Measurements from ENCODE around the gene TANK.
"Not testable (repeated sequence)": the region's sequence is repeated elsewhere in the genome, so short reads cannot be mapped to it uniquely, and the experiment has no call there.

TANK gene

DNA sequence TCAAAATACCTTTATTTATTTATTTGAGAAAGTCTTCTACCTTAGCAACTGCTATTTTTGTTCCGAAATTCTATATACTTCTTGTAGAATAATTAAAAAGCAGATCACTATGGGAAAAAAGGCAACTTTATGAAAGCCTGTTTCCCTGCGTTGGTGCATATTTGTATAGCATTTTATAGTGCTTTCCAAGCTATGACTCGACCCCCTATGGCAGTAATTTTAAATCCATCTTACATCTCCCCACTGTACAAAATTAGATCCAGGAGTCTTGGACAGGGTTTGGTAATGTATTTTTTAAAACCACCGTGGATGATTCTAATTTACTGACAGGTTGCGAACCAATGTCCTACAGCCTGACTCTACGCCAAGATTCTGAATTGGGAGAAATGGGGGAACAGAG is 10.1 kb downstream of the TANK start:
- DNase-seq, result no peak

DNA sequence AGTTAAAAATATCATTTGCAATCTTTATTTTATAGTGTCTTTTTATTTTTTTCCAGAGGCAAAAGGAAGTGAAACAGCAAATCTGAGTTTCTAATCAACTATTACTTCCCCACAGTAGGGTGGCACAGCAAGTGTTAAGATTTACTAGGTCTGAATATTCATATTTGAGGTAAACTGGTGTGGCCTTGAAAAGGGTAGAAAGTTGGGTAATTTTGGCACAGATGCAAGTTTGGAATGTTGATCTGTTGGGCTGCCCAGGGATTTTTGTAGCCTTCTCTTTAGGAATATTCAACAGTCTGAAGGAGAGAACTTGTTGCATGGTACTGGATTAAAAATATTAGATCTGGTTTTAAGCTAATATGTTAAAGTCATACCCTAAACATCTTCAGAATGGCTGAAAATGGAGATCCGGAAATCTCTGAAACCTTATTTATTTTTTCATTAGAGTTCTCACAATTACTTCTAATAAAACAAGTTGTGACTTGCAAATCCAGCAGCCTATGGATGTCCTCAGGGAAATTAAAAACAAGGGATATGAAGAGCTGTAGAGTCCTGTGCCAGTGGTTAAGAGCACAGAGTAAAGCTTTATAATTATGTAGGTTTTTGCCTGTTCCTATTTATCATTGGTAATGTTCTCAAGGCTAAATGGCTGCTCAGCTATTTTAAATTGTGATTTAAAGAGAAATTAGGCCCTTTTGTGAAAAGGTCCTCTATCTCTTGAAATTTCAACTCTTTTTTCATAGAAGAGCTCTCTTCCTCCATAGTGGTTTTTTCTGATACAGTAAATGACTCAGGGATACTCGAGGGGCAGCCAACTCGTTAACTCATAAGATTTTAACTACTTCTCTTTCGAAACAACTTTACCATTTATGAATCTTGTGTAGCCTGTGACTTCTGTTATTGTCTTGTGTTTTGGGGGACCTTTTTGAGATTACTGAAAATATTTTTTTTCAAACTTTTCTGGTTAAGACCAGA is 11.0 kb downstream of the TANK start:
- DNase-seq, result no peak

DNA sequence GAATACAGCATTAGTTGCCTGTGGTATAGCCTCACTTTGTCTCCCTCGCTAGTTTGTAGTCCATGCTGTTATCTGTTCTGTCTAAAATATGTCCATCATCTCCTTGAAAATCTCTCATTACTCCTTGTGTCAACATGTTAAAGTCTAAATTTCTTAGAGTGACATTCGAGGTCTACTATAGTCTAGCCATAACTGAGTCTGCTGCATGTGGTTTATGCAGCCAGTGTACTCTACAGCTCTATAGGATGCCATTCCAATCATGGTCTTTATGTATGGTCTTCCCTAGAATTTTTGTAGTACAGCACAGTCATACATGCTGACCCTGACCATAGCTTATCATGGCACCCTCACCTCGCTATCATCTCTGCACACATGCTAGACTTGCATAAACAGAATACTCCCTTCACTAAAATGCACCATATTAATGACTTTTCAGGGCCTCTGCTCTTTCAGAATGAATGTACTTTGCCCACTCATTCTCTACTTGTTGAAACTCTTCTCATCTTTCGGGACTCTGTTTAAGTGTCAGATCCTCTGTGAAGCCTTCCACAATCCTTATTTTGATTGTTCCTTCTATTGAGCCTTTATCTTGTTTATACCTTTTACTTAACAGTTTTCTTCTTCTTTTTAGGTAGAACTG is 12.8 kb downstream of the TANK start:
- DNase-seq, result no peak

DNA sequence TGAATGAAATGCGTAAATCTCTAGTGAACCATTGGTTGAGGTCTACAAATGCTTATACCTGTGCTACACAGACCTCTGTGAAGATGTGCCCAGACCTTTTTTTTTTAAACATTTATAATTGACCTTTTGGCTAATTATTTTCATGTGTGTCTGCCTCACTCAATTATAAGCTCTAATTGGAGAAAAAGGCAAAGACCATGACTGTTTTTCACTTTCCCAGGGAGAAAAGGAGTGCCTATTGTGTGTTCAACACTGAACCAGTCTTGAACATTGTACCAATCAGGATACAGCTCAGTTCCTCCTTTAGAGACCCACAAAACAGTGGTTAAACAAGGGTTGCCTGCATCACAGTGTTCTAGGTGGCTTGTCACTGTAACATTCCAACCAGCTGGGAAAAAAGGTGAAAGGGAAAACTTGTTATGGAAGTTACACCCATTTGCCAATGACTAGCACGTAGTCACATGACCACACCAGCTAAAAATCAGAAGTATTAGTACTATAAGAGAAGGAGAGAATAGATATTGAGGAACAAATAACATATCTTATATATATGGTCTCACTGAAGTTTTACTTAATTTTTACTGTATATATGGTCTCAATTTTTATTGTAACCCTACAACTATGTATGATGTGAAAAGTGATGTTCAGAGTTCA is 13.4 kb downstream of the TANK start:
- DNase-seq, result no peak

DNA sequence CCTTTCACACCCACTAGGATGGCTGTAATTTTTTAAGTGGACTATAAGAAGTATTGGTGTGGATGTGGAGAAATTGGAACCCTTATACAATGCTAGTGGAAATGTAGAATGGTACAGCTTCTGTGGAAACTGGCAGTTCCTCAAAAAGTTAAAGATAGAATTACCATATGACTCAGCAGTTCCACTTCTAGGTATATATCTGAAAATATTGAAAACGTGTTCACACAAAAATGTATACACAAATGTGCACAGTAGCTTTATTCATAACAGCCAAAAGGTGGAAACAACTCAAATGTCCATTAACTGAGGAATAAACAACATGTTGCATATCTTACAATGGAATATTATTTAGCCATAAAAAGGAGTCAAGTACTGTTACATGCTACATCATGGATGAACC is 17.7 kb downstream of the TANK start:
- DNase-seq, result no peak

DNA sequence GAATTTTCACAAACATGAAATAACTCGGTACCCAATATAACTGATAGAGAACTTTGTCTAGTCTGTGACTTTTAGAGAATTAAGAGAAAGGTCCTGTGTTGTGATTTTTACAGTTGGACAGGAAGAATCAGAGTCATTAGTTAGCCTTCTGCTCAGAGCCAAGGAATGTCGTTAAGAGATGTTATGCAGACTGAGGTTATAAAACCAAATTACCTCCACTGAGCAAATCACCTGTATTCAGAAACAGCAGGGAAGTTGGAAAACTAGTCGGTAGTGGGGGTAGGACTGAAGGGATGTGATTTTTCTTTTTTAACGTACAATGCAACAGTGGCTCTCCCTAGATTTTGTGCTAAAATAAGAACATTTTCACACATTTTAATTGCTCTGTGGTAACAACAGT is 18.5 kb downstream of the TANK start:
- no peak for DNase-seq

DNA sequence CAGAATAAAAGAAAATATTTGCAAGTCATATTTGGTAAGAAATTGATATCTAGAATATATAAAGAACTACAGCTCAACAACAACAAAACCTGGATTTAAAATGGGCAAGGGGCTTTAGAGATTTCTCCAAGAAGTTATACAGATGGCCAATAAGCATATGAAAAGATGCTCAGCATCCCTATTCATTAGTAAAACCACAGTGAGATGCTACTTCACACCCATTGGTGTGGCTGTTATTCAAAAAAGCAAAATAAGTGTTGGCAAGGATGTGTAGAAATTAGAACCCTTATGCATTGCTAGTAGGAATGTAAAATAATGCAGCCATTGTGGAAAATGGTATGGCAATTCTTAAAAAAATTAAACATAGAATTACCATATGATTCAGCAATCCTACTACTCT is 29.8 kb downstream of the TANK start:
- DNase-seq, result no peak

DNA sequence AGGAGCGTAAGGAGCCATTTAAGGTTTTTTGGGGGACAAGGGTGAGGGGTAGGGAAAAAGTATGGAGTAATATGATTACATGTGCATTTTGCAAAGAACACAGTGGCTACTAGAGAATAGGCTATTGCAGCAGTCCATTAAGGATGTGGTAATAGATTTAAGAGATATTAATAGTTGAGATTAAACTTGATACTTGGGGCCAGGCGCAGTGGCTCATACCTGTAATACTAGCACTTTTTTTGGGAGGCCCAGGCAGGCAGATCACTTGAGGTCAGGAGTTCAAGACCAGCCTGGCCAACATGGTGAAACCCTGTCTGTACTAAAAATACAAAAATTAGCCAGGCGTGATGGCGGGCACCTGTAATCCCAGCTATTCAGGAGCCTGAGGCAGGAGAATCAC is 35.4 kb downstream of the TANK start:
- not testable (repeated sequence) for DNase-seq

DNA sequence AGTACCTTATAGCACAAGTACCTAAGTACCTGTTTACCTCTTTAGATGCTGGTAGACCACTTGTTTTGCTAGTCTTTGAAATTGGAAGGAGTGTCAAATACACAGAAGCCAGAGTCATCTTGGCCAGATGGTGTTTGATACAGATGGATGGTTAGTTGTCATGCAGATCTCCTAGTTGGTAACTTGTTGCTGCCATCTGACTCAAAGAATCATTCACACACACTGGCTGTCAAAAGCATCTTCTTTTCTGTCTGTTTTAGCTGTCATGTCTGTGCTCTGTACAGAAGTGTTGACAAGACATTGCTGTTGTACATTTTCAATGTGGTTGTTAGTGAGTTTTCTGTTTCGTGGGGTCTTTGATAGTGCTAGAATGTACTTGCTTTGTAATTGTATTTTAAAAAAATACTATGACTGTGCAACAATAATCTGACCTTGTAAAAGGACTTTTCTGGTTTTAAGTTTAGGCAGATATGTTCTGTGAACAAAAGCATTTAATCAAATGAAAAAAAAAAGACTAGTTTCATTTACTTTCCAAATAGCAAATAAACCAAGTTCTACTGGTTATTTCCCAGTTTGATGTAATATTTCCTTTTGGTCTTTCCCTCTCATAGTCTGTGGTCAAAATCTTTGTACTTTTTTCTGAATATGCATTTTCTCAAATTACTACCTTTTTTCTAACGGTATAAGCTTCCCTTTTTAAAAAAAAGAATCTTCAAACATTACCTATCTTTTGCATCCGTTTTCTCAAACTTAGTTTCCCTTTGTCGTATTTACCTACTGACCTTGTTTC is 39.9 kb downstream of the TANK start:
- peak; percentile 70 for DNase-seq

DNA sequence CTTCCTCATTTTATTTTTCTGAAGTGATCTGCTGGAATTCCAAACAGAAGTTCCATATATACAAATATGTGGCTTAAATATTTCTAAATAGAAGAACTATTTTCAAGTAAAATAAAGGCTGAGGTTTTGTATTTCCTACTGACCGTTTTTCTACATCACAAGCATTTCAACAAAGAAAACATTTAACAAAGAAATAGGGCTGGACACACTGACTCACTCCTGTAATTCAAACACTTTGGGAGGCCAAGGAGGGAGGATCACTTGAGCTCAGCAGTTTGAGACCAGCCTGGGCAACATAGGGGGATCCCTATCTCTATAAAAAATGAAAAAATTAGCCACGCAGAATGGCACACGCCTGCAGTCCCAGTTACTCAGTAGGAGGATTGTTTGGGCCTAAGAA is 44.6 kb downstream of the TANK start:
- DNase-seq, result no peak

DNA sequence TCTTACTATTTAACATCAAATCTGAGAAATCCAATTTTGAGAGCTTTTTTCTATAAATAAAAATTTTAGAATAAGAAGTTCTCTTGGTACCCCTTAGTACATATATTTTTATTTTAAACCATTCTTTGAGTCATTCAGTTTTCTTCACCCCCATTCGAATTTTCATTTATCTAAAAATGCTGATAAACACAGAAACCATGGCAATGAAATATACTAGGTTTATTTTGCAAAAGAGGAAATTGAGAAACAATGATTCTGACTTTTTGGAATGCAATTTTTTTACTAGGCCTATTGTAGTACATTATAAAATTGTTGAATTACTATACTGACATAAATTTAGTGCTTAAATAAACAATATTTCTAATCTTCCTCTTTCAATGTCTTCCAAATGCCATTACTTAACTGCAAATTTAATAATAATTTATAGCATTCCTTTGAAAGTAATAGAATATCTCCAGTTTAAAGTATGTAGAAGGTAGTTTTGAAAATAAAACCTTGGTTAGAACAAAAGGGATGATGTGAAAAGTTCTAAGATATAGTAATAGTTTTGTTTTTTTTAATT is 46.3 kb downstream of the TANK start:
- no peak for DNase-seq

DNA sequence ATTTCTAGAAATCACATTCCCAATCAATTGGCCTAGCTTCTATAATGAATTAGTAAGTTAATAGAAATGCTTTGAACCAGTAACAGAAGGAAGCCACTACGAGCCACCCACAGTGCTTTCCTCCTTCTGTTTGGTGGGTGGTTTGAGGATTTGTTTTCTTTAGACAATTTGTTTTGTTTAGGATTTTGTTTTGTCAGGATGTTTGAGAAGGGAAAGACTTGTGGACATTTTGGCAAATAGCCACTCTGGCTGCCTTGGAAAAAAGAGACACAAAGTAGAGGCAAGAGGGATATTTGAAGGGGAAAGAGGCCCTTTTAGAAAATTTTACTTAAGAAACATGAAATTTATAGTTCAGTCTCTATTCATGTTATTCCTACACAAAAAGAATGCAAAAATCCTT is 47.7 kb downstream of the TANK start:
- DNase-seq, result no peak

DNA sequence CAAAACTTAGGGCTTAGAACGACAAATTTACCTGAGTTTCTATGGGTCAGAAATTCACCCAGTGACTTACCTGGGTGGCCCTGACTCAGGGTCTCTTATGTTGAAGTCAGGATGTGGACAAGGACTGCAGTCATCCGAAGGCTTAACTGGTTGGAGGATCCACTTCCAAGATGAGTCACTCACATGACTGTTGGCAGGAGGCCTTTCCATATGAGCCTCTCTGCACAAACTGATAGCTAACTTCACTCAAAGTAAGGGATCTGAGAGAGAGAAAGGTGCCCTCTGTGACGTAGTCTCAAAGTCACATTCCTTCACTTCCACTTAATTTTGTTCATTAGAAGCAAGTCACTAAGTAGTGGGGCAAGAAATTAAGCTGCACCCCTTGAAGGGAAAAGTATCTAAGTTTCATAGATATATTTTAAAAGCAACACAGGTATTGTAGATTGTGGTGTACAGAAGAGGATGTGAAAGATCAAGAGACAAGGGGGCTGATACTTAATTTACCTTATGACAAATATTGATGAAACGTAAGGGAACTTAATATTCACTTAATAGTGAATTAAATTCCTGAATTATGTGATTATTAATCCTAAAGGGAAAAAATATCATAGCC is 48.4 kb downstream of the TANK start:
- DNase-seq, result peak; percentile 49

DNA sequence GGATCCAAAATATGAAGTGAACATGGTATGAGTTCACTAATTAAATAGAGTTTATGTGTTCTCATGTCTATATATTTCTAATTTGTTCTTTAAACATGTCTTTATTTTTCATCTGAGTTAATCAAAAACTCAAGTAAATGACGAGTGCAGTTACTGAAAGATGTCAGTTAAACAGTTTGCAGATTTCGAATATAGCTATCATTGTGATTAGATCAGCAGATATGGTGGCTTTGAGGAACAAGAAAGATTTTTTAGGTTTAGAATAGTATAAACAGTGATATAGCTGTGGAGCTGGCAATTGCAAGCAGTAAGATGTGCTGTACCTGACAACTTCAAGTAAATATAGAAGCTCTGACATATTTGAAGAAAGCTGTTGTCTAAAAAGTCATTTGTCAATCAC is 49.7 kb downstream of the TANK start:
- DNase-seq, result no peak

DNA sequence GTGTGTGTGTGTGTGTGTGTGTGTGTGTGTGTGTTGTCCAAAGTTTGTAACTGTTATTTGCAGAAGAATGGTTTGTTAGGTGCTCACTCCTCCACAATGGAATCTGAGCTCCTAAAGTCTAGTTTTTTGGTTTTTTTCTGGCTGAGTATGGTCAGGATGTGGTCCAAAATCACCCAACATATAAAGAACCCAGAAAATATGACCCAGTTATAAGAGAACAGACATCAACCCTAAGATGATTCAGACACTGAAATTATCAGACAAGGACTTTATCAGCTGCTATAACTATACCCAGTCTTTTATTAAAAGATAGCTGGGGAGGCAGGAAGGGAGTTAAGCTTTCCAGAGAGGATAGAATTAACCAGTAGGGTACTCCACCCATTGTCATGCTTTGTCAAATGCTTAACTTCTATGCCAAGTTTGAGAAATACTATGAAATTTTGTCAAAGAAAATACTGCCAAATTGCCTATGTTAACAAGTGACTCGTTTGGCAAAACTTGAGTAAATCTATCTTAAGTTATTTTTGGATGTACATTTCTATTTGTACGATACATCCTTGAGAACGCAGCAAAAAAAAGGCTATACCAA is 57.5 kb downstream of the TANK start:
- DNase-seq, result no peak

DNA sequence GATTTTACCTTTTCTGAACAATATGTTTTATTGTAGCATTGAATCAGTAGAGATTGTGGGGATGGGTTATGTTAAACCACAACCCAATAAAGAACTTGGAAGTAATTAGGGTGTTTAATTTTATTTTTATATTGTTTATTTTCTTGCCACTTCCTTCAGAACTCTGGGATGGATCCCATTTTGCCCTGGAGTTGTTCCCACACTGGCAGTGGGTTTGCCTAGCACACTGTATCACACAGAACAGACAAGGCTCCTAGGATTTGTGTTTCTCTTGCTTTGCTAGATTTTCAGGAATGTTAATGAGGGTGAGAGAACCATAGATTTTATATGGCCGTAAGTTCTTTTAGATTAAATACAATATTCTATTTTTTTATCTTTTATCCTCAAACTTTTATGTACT is 59.0 kb downstream of the TANK start:
- no peak for DNase-seq

DNA sequence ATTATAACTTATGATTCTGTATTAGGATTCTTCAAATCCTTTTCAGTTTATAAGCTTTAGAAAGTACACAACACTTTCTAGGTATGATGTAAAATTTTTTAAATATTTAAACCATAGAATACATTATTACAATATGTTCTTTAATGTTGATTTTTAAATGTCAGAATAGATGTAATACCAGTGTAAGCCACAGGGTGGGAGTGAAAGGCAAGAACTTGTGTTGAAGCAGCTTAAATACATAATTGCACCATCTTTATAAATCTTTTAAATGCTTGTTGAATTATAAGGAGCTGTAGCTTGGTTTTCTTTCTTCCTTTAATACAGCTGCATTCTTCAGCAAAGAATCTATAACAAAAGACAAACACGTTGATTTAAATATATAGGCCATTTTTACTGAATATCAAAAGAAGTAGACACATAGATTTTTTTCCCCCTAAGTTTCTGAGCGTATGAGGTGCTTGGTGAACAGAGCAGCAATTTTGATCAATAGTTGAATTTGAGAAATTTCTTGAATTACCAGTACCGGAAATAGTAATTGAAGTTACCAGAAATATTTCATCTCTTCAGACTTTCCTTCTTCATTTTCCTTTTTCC is 63.0 kb downstream of the TANK start:
- DNase-seq, result peak; percentile 32

DNA sequence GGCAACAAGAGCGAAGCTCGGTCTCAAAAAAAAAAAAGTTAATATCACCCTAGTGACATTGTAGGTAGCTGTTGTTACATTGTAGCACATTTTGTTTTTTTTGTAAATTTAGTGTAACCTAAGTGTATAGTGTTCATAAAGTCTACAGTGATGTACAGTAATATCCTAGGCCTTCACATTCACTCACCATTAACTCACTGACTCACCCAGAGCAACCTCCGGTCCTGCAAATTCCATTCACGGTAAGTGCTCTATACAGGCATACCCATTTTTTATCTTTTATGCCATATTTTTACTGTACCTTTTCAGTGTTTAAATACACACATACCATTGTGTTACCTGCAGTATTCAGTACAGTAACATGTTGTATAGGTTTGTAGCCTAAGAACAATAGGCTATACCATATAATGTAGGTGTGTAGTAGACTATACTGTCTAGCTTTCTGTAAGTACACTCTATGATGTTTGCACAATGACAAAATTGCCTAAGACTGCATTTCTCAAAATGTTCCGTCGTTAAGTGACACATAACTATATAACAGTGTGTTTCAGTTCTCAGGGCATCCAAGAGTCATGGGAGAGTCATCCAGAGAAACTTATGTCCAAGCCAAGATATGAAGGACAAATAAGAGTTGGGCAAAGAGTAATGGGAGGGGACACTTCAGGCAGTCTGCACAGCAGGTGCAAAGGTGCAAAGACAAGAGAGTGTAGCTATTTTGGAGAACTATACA is 68.4 kb downstream of the TANK start:
- no peak for DNase-seq

DNA sequence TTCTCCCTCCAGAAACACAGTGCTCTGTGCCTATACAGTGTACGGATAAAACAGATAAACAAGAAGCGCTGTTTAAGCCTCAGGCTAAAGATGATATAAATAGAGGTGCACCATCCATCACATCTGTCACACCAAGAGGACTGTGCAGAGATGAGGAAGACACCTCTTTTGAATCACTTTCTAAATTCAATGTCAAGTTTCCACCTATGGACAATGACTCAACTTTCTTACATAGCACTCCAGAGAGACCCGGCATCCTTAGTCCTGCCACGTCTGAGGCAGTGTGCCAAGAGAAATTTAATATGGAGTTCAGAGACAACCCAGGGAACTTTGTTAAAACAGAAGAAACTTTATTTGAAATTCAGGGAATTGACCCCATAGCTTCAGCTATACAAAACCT is 70.7 kb downstream of the TANK start:
- no peak for DNase-seq

DNA sequence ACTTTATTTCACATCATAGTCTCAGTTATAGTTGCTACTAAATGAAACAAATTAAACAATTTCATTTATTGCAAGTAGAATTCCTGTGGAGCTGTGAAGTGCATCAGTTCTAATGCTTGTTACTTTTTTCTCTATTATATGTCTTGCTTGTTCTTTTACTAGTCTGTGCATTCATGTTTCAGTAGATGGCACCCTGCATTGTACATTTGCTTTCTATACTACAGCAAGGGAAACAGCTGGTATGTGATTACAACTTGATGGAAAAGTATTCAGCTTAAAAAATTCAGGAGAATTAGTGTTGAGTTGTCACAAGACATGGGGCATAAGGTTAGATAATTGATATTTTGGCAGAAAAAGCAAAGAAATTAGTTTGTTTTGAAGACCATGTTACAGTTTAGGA is 72.3 kb downstream of the TANK start:
- no peak for DNase-seq

Measured in NCI-H446 treated with DMSO at 0.1 percent for 48 hours (cell line).